H1 (cell line): ENCODE data around the gene HEPHL1.

Experiments
- BACH1 ChIP-seq: IDR thresholded peaks from 2 replicates; pipeline ENCODE4 v1.6.1; 2012; ENCODE audit warnings: low read length, improper control_type of control experiment
- CTCF ChIP-seq, 3 experiments: IDR thresholded peaks; 1 replicate in 2 of 3; 2 replicates in 1 of 3; pipeline versions ENCODE4 v1.5.1 to v1.6.1; 2011; ENCODE audit warnings: low read length in 3 of 3, mild to moderate bottlenecking in 3 of 3, inconsistent platforms in 2 of 3, low read depth in 1 of 3, moderate library complexity in 1 of 3; ENCODE audit not compliant: insufficient read depth in 1 of 3; ENCODE audit errors: control extremely low read depth in 1 of 3
- POLR2A ChIP-seq, 2 experiments: IDR thresholded peaks; 1 replicate in 1 of 2; 2 replicates in 1 of 2; pipeline ENCODE4 v1.6.1; 2011; ENCODE audit warnings: low read depth in 2 of 2, low read length in 2 of 2, mild to moderate bottlenecking in 2 of 2; ENCODE audit errors: control extremely low read depth in 1 of 2
- RNF2 ChIP-seq: fragments of 200-900, 300-1000 bp; sonication (generic); IDR thresholded peaks from 2 replicates; pipeline ENCODE4 v1.7.1; 2016; ENCODE audit warnings: borderline replicate concordance, low read depth, mild to moderate bottlenecking, antibody characterized with exemption, low read length; ENCODE audit not compliant: poor library complexity, severe bottlenecking; ENCODE audit errors: missing control alignments
- SP1 ChIP-seq: IDR thresholded peaks from 2 replicates; pipeline ENCODE4 v1.6.1; 2011; ENCODE audit warnings: low read depth, low read length
- TAF1 ChIP-seq: IDR thresholded peaks from 2 replicates; pipeline ENCODE4 v1.6.1; 2011; ENCODE audit warnings: mild to moderate bottlenecking, low read depth, low read length
- TBP ChIP-seq: IDR thresholded peaks from 2 replicates; pipeline ENCODE4 v1.6.1; 2011; ENCODE audit warnings: low read depth, low read length, improper control_type of control experiment
- TCF12 ChIP-seq: IDR thresholded peaks from 2 replicates; pipeline ENCODE4 v1.6.1; 2011; ENCODE audit warnings: low read depth, mild to moderate bottlenecking, low read length

GRCh38 chr11:94084164-94084563 is 63.0 kb downstream of the HEPHL1 start:
- TF ChIP-seq CTCF (IDR thresholded peaks at IDR 0.05; ENCODE audit: control extremely low read depth in 1 of 3, insufficient read depth in 1 of 3, low read depth in 1 of 3, low read length in 3 of 3) (no peak), TBP (no peak), POLR2A (IDR thresholded peaks at IDR 0.05; ENCODE audit: control extremely low read depth in 1 of 2, low read depth in 2 of 2, low read length in 2 of 2) (no peak), BACH1 (no peak), TAF1 (no peak), SP1 (no peak), RNF2 (no peak), TCF12 (no peak)
